Superior temporal gyrus (tissue), 1 donor: ENCODE measurements around the gene MYO7B.

Source experiments
- DNase-seq: peaks from one replicate; pipeline ENCODE4 v3.0.0-alpha.2; 2016; ENCODE audit errors: extremely low spot score

The MYO7B gene

GRCh38 chr2:127588241-127588640, 52.8 kb downstream of the MYO7B start:
- no peak for DNase-seq

GRCh38 chr2:127589358-127589757, 53.9 kb downstream of the MYO7B start:
- no peak for DNase-seq

- DNase-seq = no peak
Measured at GRCh38 chr2:127589841-127590240, 54.4 kb downstream of the MYO7B start.

- DNase-seq = no peak
Measured at GRCh38 chr2:127590386-127591190, 55.1 kb downstream of the MYO7B start.

DNA sequence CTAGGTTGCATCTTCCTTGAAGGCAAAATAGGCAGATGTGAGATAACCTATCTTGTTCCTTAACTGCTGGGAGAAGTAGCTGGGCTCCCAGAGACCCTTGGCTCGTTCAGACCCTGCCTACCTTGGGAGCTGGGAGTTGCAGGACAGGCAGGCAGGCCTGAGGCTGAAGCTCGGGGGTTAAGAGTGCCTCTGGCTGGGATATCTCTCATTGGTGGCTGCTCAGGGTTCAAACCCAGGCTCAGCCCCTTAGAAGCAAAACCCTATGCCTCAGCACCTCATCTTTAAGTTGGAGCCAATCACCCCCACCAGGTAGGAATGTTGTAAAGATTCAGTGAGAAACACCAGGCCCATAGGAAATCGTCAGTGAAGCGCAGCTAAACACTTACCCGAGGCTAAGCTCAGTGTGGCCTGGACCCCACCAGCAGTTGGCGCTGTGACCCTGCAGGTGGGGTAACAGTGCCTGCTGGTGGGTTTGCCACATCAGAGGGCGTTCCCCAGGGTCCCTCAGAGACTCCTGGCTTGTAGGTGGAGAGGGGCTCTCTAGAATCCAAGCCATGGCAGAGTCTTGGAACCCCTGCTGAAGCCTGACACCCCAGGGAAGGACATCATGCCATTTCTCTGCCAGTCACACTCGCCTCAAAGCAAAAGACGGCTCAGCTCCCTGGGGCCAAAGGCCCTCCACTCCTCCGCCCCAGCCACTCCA, 55.9 kb downstream of the MYO7B start:
- peak; percentile 73 for DNase-seq

GRCh38 chr2:127592761-127593227, 57.3 kb downstream of the MYO7B start:
- no peak for DNase-seq

GRCh38 chr2:127593228-127594115, 58.0 kb downstream of the MYO7B start:
- no peak for DNase-seq

- no peak for DNase-seq
Measured at GRCh38 chr2:127594116-127594591, 58.7 kb downstream of the MYO7B start.

DNA sequence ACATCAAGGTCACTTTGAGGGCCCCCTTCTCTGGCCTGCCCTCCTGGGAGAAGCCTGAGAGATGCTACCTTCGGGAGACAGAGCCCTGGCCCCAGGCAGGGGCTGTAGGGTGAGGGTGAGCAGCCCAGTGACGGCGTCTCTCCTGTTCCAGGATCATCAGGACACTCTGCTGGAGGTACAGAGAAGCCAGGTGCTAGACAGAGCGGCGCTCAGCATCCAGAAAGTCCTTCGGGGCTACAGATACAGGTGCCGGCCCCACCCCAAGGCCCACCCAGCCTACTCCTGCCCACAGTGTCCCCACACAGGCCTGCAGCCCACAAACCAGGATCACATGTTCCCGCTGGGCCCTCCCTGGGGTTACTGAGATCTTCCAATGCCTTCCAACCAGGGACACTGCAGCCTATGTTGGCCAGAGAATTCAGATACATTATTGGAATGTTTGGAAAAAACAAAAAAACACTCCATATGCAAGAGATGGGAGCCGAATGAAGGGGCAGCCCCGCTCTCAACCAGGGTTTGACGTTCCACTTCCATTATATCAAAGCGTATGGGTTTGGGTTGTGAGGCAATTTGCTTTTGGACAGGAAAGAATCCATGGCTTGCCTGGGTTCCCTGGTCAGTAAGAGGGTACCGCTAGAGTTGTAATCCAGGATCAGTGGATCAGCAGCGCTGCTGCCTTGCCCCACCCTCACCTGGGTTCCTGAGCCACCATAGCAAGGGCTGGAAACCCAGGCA, 61.0 kb downstream of the MYO7B start:
- no peak for DNase-seq

GRCh38 chr2:127597046-127597983, 61.8 kb downstream of the MYO7B start:
- no peak for DNase-seq

- DNase-seq = no peak
Measured at GRCh38 chr2:127597984-127598380, 62.5 kb downstream of the MYO7B start.

DNA sequence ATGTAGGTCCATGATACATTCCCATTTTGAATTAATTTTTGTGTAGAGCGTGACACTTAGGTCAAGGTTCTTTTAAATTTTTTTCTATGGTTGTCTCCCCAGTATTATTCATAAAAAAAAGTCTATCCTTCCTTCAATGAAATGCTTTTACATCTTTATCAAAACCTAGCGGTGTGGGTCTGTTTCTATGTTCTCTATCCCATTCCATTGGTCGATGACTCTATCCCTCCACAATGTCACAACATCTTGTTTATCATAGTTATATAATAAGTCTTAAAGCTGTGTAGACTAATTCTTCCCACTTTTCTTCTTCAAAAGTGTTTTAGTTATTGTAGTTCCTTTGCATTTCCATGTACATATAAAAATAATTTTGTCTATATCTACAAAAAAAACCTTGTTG, 63.2 kb downstream of the MYO7B start:
- DNase-seq = no peak

- DNase-seq = no peak
Measured at GRCh38 chr2:127599211-127599610, 63.7 kb downstream of the MYO7B start.

DNA sequence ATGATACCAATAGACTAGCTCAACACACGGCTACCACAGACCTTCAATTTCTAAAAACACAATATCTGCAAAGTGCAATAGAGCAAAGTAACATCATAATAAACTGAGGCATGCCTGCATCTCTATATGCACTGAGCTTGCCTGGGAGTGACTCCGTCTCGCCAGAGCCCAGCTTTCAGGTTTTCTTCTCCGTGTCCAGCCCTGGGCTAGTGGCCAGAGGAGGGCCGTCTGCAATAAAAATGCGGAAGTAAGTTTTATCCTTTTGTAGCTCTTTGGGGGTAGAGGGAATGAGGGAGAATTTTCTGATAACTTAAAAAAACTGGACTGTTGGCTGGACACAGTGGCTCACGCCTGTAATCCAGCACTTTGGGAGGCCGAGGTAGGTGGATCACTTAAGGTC, 69.5 kb downstream of the MYO7B start:
- DNase-seq = no peak

DNA sequence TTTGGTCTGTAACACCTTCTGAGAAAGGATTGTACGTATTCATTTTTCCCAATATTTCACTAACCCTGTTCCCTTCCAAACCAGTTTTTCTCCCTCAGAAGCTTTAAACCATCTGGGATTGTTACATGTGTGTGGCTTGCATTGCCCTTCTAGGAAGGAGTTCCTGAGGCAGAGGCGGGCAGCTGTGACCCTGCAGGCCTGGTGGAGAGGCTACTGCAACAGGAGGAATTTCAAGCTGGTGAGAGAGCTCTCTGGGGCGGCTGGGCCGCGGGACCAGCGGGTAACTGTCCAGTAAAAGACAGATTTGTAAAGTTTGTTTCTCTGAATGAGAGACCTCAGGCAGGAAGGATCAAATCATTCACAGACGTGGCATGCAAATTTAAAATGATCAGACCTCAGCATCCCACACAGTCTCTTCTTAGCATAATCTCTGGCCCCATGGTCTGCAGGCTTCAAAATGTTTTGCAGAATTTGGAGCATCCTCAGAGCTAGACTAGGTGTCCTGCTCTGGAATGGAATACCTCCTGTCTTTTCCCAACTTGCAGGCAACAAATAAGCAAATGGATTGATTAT, 70.3 kb downstream of the MYO7B start:
- DNase-seq = no peak

DNA sequence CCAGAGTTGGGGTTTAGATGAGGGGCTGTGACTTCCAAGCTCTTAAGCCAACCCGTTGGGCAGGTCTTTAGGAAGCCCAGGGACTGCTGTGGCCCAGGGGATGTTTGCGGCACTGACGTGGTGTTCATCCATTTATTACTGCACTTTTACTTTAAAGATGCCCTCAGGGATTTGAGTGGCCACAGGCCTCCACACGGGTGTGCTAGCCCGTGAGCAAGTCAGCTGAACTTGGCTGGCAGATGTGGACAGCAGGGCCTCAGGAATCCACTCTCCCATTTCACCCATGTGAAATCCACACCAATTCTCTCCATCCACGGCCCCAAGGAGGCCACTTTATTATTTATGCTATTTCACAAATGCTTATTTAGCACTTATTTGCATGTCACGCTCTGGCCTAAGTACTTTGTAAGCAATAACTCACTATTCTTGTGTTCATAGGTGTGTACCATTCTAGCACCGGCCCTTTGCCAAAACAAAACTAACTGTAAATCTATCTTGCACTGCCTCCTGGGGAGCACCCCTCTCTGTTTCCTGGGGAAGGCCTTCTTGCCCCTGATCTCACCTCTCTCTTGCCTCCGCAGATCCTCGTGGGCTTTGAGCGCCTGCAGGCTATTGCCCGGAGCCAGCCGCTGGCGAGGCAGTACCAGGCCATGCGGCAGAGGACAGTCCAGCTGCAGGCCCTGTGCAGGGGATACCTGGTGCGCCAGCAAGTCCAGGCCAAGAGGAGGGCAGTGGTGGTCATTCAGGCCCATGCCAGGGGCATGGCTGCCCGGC, 71.3 kb downstream of the MYO7B start:
- DNase-seq = no peak

GRCh38 chr2:127607399-127607908, 72.0 kb downstream of the MYO7B start:
- DNase-seq = no peak

- DNase-seq = no peak
Measured at GRCh38 chr2:127608061-127609030, 72.9 kb downstream of the MYO7B start.
